Inflammatory macrophage (primary cell): ENCODE data around the gene SSTR1.

ENCODE experiments used
- DNase-seq, 2 donors: peaks; one replicate each; pipeline ENCODE4 v3.0.0-alpha.2; 2020 to 2022

SSTR1 gene

DNA sequence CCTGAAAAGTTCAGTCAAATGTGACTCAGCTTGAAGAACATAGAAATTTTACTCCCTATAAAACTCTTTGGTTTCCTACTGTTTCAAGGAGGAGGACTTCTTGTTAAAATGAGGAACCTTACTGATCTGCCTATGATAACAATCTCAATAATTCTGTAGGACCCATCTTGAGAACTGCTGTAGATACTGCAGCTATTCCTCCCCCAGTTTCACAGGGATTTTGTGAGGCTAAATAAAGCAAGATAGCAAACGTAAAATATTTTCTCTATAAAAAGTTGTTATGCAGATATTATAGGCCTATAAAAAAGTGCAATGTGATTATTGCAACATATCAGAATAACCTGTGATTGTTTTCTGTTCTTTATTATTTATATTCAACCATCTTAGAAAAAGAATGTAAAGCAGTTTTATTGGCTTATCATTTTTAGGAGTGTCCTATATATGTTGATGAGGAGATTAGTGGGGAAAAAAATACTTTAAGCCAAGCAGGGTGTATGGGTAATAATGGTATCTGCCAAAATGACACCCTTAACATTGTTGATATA is 36.1 kb downstream of the SSTR1 start:
- no peak for DNase-seq

DNA sequence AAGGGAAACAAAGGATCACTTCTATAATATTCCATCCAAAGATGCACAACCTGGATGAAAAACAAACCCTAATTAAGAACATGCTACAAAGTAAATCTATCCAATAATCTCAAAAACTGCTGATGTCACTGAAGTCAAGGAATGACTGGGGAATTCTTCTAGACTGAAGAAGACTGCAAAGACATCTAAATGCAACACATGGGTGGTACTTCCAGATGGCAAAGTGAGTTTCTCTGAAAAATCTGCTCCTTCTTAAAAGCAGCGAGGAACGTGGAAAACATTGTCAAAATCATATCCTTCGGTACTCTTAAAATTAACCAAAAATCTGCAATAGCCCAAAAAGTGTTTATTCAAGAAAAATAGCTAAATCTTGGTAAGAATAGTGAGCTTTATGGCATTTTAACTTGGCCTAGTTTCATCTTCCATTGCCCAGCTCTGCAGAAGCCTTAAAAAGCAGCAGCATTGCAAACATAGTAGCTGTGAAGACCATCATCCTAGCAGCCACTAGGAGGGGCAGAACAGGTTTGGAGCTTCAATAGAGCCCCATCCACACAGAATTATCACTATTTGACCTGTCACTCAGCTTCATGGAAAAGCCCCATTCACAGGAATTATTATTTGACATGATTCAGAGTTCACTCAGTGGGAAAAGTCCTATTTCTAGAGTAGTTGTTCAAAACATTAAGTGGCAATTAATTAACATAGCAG is 40.8 kb downstream of the SSTR1 start:
- no peak for DNase-seq

DNA sequence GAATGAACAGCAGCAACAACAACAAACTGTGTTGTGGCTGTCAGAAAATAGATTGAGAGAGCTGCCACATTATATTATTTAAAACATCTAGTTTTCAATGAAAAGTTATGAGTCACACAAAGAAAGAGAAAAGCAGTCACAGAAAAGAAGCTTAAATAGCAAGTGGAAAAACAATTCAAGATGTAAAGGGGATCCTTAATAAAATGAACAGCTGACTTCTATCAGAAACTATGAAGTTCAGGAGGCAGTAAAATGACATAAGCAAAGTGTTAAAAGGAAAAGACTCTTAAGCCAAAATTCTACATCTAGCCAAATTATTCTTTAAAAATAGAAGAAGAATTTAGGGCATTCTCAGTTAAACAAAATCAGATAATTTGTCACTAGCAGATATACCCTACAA is 42.6 kb downstream of the SSTR1 start:
- DNase-seq, result no peak

DNA sequence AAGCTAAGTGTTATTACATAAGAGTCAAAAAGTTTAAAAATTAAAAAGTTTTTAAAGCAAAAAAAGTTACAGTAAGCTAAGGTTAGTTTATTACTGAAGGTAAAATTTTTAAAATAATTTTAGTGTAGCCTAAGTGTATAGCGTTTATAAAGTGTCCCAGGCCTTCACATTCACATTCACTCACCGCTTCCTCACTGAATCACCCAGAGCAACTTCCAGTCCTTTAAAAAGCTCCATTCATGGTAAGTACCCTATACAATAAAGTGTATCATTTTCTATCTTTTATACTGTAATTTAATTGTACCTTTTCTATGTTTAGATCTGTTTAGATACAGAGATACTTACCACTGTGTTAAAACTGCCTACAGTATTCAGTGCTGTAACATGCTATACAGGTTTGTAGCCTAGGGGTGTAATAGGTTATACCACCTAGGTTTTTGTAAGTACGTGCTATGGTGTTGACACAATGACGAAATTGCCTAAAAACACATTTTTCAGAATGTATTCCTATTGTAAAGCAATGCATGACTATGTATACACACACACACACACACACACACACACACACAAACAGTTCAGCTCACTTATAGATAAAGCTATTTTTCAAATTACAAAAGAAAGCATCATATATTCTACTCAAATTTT is 44.5 kb downstream of the SSTR1 start:
- no peak for DNase-seq

DNA sequence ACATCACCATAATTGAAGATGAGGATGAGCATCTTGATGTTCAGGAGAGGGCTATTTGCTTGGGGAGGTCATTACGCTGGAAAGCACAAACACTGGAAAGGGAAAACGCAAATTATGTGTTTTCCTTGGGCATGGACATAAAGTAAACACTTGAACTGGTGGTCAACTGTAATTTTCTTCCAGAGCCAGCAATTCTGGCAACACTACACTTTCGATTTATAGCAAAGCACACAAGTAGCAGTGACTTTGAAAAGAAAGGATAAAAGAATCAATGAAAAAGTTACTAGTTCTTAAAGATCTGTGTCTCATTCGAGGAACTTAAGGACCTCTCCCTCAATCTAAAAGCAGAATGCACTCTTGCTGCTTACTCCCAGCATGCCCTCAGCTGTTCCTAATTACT is 46.0 kb downstream of the SSTR1 start:
- DNase-seq, result no peak

DNA sequence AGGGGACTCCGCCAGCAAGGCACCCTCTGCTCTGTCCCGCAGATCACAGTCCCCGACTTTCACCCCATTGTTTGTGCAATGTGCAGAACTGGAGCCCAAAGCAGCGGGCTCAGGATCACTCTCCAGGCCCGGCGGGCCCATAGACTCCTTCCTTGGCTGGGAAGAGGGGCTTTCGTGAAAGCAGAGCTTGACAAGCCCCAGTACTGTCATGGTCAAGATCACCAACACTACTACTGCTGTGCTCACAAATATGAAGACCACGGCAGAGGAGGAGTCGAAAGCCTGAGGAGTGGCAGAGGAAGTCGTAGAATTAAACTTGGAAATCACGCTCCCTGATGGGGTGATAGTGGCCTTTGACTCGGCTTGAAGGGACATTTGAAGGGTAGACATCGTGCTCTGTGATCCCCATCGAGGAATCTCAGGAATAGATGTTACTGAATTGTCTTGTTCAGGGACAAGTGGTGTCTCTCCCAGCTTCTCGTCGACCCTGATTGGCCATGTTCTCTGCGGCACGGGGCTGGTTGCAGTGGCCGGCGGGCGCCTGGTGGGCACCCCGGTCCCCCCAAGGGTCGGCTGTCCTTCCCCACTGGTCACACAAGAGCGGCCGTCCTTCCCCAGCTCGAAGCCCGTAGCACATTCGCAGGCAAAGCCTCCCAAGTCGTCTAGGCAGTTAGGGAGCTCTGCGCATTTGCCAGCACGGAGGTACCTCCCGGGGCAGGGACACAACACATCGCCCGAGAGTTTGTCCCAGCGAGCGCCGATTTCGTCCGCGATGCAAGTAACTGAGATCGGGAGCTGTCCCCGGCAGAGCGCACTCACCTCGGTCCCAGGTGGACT is 47.1 kb downstream of the SSTR1 start:
- DNase-seq, result no peak

DNA sequence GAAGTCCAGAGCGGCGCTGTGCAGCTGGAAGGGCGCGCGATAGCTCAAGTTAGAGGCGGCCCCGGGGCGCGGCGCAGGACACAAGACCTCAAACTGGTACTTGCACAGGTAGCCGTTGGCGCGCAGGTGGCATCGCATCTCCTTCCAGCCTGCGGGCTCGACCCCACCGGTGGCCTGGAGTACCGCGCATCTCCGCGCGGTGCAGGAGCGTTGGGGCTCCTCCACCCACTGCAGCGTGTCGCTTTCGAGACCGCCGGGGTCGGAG is 47.6 kb downstream of the SSTR1 start:
- DNase-seq, result no peak

DNA sequence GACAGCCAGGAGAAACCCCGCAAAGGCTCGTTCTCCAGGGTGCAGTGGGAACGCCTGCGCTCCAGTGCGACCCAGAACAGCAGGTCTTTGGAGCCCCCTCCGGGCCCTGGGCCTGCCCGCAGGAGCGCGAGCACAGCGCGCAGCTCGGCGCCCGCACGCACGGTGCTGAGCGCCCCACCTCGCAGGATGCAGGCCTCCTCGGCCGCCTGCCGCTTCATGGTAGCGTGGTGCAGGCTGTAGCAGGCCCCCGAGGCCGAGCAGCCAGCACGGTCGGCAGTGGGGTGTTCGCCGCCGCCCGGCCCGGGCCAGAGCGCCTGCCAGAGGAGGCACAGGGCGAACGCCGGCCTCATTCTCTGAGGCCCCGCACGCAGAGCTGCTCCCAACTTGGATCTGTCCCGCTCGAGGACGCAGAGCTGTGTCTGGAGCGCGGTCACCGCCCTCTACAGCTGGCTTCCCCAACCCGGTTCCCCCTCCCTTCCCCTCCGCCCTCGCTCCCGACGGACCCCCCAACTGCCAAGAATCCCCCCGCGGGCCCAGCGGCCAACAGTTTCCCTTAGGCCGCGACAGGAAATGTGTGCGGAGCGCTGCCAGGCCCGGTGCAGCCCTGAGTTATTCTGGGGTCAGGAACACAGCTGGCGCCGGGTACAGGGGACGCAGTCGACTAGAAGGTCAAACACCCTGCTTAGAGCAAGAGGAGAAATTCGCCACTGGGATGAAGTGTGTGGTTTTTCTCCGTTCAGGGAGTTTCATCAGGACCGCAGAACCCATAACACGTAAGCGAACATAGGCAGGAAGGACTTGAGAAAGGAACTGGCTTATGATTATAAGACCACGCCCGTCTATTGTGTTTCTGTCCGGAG is 48.2 kb downstream of the SSTR1 start, which contains the start of gene CLEC14A:
CLEC14A (minus strand) TSS at position 421 of the 860 bp plus-strand sequence; CDS start at position 350, 71 bp downstream.
- no peak for DNase-seq

DNA sequence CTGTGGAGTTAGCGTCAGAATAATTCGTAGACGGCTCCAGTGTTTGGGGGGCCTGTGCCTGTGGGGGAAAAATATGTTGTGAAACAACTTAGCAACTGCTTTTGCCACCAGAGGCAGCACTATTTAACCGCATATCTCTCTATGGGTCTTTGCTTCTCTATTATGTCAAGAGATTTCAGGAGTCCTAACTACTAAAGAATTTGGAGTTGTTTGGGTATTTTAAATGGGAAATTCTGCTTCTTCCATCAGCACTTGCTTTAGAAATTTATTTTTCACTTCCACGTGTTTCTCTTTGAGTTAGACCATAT is 48.8 kb downstream of the SSTR1 start:
- DNase-seq, result no peak

DNA sequence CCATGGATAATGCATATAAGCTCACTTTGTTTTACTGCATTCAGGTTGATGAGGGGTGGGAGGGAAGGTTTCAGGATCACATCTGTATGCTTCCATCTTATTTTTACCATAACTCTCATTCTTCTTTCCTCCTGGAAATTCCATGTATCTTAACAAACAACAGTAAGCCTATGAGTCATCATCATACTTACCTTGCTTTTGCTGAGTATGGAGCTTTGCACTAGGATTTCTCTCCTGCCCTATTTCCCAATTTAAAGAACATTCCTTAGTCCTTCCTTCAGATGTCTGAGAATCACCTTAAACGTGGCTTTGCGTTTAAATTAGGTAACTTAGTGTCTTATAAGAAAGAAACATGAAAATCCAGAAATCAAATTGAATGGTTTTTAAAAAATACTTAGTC is 49.8 kb downstream of the SSTR1 start:
- DNase-seq, result no peak

DNA sequence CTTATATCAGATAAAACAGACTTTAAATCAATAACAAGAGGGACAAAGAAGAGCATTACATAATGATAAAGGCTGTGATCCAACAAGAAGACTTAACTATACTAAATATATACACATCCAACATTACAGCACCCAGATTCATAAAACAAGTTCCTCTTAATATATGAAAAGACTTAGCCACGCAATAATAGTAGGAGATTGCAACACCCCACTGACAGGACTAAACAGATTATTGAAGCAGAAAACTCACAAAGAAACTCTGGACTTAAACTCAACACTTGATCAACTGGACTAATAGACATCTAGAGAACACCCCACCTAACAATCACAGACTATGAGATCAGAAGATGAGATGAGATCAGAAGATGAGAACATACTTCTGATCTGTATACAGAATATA is 53.9 kb downstream of the SSTR1 start:
- peak; percentile 21 to 42 for DNase-seq
